Esophagus mucosa (tissue), 1 donor: ENCODE results near the gene TMEM19. TPM values are rescaled to one million over a fixed set of nuclear protein-coding genes. Genes with fewer than 3 reads are reported as not detected.

ENCODE experiments used
- ATAC-seq: fragments of 200-7000 bp; cut with Tn5 transposase; one replicate; pipeline ENCODE4 v1.9.1; 2020
- total RNA-seq: library from RNA; stranded (reverse); gene quantifications from one replicate; pipeline ENCODE4 v1.2.4, GENCODE V29; 2023
- donor health status: DM: yes; HTN: yes; CAD: no.

Gene TMEM19
- total RNA-seq, result 51.2 TPM

DNA sequence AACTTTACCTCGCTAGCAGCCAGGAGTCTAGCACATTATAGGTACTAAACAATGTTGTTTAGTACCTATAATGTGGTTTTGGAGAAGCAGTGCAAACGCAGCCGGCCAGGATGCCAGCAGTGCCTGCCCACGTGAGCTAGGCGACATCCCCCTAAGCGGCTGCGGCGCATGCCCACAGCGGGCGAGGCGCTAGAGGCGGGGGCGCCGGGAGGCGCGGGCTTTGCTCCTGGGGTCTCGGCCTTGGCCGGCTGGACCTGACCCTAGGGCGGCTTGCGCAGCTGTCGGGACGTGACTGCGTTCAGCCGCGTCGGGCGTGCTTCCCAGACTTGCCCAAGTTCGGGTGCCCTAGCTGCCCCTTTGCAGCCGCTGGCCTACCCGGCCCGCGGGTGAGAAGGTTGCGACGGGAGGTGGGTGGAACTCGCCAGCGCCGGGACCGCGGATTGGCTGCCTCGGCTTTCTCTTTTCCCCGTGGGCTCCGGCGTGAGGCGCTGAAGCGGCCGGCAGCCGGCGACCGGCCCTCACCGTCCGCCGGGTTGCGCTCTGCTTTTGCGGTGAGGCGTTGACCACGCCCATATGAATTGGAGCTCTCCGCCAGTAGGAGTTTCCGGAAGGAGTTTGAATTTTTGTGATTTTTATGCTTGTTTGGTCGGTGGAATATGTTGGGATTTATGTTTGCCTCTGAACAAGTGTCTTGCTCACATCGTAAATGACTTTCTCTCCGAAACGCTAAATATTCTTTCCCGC, at the start of gene TMEM19:
Gene TMEM19, plus strand, starts transcription at position 169 of the 744 bp plus-strand sequence. CDS start 599 bp downstream, outside the sequence.
- peak; percentile 97 for ATAC-seq

DNA sequence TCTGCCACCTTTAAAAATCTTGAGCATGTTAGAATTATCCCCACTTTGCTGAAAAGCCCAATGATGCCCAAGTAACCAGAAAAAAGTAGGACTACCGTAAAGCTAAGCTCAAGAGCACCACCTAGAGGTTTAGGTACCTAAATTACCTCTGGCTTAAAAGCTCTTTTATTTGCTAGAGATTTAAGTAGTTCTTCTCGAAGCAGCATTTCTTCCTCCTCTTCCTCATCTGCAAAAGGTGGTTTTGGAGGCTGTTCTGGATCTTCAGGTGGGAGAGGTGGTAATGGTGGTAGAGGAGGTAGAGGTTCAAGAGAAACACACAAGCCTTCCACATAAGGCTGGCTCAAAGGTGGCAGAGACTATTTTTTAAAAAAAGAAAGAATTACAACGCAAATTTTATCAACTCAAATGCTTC, 49.2 kb upstream of the TMEM19 start:
- ATAC-seq, result peak; percentile 53

DNA sequence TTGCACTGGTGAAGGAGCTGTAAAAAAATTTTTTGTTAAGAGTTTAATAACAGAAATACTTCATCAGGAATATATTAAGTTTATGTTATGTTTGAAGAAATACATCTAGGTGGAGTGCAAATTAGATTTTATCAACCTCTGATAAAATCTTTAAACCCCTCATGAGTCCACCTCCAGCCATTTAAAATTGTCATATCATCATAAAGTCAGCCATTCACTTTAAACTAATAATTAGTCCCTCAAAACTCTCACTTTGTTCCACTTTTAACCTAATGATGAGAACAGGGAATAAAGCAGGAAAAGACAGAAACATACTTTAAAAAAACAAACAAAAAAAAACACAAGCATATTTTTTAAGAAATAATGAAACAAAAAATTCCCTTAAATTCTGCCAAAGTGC, 47.4 kb upstream of the TMEM19 start:
- ATAC-seq, result no peak

DNA sequence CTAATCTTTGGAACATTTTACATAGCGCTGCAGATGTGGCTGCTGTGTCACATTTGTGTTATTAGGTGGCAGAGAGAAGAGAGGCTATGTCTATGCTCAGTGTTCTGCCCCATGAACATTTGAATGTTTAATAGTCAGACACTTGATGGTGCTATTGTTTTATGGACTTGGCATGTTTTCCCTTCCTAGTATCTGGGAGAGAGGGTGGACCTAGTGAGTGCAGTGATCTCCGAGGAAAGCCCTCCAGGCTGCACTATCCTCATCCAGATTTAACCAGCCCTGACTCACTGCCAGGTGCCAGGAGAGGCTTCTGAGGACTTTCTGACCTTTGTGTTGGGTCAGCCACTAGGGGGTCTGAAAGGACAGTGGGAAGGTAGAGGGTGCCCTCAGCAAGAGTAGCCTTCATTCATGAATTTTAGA, 46.5 kb upstream of the TMEM19 start:
- ATAC-seq, result peak; percentile 37

DNA sequence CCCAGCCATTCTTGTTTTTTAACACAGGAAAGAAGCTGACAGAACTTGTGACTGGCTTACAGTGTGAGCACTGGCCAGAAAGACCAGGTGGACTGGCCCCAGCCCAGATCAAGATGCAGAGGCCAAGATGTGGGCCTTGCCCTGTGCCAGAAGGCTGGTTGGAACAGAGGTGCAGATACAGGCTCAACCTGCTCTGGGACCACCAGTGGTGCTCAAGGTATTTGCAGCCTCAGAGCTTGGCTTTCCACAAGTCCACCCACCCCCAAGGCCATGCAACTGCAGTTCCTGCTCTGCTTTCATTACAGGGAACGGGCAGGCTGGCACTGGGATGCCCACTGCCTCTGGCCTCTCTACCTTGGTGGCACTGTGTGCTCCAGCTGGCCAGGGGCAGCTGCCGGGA, 45.6 kb upstream of the TMEM19 start:
- ATAC-seq, result peak; percentile 74

DNA sequence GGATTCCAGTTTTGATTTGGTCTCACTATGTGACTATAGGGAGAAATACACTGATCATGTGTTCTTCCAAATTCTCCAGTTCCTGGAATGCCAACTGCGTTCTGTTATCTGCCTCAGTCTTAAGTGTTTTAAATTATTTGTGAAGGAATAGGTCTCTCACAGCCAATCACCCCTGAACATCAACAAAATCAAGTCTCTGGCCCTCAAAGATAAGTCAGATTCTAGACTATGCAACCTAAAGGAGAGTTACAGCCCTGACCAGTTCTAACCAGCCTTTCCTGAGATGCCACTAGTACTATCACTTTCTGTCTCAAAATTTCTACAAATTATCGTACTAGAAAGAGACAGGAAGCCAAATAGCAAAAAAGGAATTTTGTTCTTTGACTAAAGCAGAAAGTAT, 44.5 kb upstream of the TMEM19 start:
- no peak for ATAC-seq

DNA sequence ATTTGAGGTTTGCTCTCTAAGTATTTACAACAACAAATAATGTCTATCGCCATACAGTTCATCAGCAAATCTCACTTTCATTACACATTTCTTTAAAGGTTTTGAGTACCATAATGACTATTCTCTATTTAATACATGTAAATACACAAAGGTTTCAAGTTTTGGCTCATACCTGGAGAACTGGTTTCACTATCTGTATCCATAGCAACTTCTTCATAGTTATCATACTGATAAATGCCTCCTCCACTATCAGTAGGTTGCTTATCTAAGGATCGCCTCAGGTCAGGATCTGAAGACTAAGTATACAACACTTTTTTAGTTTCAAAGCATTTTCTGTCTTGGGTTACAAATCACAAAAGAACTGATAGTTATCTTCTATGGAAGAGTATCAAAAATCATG, 43.6 kb upstream of the TMEM19 start:
- ATAC-seq, result no peak

DNA sequence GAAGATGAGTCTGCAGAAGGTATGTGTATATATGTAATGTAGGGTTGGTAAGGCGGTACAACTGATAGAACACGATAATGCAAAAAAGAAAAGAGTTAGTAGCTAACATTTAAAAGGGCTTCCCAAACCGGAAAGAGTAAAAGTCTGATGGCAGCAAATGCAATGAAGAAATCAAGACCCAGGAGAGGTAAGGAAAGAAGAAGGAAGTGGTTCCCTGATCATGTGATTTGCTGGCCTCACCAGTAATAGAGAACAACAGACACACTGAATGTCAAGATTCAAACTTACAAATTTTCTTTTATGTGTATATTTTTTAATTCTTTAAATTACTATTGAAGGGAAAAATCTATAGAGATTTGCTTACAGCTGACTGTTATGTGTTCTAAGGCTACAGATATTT, 40.6 kb upstream of the TMEM19 start:
- no peak for ATAC-seq

DNA sequence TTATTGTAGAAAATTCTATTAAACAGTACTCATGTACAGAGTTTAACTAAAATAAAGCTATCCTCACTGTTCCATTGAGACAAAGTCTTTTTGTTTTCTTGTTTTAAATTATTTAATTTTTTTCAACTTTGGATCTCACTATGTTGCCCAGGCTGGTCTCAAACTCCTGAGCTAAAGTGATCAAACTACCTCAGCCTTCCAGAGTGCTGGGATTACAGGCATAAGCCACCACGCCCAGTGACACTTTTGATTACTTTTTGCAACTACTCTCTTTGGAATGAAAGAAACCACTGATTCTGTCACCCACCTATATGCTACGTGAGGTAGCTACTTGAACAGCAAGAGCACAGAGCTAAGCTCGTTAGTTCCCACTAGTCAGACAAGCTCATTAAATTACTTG, 39.4 kb upstream of the TMEM19 start:
- ATAC-seq, result peak; percentile 70

DNA sequence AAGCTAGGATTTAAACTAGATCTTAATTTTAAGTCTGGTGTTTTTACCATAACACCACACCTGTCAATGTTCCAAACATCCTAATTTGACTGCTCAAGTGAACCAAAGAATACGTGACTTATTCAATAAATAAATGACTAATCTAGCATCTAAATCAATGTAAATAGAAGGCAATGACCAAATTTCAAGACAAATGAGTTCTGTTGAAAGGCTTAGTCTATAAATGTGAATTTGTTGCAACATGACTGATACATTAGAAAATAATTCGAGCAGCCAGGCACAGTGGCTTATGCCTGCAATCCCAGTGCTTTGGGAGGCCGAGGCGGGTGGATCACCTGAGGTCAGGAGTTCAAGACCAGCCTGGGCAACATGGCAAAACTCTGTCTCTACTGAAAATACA, 37.3 kb upstream of the TMEM19 start:
- ATAC-seq, result peak; percentile 88

DNA sequence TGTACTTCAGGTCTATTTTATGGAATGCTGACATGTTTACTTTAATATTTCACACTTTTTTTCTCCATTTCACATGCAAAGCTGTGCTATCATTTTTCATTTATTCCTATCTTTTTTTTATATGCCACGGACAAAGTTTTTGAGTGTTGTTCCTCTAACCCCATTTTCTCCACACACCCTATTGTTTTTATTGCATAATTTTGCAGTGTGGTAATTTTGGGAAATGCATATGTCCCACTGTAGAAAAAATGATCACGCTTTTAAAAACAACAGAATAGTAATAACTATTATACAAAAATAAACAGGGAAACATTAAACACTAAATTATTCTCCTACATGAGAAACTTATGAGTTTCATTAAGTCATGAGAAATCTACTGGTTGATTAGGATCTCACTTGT, 36.5 kb upstream of the TMEM19 start:
- ATAC-seq, result no peak

DNA sequence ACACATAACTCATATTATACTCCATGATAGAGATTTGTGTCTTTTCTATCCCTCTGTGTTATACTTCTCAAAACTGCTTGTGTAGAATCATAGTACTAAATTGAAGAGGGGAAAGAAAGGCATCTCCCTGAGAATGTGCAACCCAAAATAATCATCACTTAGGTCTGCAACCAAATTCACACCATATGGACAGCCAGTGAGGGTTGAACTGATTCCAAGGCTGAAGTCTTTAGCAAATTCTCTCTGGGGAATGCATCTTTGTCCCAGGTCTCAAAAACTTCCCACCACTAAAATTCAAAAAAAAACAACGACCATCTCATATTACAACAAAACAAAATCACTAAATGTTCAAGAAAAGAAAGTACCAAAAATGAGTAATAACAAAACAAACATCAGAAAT, 33.2 kb upstream of the TMEM19 start:
- no peak for ATAC-seq

DNA sequence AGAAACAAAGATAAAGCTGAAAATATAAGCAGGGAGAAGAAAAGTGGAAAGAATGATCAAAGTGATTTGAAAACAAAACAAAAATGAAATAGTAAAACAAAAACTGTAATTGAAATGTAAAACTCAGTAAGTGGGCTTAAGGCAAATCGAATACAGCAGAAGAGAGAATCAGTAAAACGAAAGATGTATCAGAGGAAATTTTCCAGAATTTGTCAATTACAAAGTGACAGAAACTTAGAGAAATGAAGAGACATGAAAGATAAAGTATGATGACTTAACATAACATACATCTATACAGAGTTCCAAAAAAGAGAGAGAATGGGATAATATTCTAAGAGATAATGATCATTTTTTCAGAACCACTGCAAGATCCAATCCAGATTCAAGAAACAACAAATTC, 32.7 kb upstream of the TMEM19 start:
- no peak for ATAC-seq

DNA sequence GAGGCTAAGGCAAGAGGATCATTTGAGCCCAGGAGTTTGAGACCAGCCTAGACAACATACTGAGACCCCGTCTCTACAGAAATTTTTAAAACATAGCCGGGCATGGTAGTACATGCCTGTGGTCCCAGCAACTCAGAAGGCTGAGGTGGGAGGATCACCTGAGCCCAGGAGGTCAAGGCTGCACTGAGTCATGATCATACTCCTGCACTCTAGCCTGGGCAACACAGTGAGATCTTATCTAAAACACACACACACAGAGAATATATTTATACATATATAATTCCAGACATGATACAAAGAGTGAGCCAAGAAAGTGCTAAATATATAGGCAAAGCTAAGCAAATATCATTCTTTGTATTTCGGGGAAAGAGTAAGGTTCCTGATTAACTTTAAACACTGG, 31.7 kb upstream of the TMEM19 start:
- ATAC-seq, result no peak

DNA sequence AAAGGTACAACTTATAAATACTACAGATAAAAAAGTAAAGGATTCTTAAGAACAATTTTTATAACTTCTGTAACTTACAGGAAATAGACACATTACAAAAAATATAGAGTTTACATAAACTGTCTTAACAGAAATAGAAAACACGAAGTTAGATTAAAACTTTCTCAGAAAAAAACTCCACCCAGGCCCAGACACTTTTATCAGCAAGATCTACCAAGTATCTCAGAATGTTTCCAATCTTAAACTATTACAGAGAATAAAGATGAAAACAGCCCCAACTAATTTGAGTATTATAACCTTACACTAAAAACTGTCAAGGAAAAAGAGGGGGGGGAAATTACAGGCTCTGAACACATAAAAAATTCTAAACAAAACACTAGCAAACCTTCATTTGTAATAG, 30.4 kb upstream of the TMEM19 start:
- no peak for ATAC-seq

DNA sequence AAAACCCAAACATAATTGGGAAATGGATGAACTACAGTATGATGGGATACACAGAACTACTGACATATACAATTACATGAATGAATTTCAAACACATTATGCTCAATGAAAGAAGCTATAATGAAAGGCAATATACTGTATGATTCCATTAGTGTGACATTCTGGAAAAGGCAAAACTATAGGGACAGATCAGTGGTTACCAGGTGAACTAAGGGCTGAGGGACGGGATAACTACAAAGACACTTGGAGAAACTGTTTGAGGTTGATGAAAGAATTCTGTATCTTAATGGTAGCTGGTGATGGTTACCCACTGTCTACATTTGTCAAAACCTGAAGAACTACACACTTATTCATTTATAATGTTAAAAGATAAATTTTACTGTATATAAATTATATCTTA, 30.0 kb upstream of the TMEM19 start:
- ATAC-seq, result no peak

DNA sequence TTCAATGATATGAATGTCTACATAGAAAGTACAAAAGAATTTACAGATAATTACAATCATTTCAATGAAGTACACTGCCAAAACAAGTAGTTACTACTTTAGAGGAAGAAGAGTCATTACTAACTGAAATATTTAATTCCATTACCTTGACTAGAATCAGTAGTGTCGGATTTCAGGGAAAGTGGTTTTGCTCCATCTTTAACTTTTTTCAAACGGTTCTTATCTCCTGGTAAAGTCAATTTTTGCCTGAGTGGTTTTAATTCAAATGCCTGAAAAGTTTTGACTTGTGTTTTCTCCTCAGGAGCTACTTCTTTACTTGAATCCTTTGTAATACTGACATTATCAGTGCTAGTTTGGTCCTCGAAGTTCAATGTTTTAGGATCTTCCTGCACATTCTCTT, 29.1 kb upstream of the TMEM19 start:
- no peak for ATAC-seq

DNA sequence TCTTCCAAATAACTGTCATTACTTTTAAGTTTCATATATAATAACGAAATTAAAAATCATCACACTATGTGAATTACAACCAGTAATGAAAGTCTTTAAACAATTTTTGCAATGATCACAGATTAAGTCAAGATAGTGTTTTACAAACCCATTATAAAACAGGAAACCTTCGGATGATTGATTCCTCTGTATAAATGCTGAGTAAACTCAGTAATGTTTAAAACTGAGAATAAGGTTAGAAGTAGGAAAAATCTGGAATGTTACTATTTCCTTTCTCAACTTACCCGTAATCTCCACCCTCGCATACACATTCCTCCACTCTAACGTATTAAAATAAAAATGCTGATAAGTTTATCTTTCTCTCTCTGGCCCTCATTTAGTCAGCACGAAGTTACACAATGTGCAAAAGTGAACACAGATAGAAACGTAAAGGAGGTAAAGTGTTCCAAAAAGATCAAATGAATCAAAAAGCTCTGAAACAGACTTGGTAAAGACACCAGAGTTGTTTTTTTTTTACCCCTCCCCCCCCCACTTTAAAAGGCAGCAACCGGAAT, 23.8 kb upstream of the TMEM19 start:
- ATAC-seq, result no peak

DNA sequence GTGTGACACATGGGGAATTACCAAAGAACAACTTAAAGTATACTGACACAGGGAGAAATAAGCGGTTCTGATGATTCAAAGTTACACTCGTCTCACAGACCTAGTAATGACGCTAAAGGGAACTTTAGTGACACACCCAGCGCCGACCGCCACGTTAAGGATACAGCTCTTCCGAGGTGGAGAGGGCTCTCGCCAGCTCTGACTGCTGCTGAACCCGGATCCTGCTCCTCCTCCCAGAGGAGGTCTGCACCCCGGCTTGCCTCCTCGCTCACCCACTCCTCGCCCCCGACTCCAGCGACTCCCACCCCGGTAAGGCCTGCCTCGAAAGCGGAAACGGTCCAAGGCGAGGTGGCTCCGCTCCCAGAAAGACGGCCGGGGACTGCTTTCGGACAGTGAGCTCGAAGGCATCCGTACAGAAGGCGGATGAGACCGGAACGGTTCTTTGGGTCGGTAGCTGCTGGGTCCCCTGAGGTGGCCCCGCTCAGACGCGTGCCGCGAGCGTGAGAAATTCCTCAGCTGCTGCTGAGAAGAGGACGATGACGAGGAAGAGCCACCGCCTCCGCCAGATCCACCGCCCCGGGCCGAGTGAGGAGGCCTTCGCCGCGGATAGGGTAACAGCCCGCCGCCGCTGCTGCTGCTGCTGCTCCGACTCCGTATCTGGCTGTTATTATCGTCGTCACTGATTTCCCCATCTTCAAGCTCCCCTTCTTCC, 22.9 kb upstream of the TMEM19 start:
- peak; percentile 71 for ATAC-seq

DNA sequence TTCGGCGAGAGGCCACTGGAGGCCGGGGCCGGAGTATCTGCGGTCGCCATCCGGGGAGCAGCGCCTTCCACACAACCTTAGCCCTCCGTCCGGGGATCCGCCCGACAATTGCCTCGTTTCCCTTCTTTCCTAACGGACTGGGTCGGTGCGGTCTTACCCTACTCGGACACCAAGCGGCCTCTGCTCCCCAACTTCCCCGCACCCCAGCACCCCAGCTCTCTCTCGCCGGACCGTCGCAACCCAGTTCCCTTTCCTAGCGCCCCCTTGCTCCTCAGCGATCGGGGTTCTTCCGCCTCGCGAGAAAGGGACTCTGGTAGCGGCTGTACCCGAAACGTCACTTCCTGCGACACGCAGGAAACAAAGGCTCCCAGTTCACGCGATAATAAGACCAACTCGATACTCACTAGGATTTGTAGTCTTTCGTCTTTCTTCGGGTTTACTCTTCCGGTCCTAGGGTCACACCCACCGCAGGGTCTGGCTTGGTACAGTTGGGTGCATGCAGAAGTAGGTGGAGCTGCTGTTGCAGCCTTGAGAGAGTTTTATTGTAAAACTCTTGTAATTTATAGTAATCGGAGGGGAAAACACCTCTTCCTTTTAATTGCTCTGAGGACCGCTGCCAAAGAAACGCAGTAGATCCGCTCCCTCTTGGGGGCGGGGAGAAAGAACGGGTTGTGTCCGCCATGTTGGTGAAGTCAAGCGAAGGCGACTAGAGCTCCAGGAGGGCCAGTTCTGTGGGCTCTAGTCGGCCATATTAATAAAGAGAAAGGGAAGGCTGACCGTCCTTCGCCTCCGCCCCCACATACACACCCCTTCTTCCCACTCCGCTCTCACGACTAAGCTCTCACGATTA, 22.1 kb upstream of the TMEM19 start, which contains the start of the genes THAP2 and ZFC3H1:
Gene THAP2, plus strand, starts transcription at position 741 of the 850 bp plus-strand sequence. CDS start 209 bp downstream, outside the sequence.
Gene ZFC3H1, minus strand, starts transcription at position 288 of the 850 bp plus-strand sequence. Its CDS starts 238 bp downstream, at position 50.
- peak; percentile 93 for ATAC-seq

DNA sequence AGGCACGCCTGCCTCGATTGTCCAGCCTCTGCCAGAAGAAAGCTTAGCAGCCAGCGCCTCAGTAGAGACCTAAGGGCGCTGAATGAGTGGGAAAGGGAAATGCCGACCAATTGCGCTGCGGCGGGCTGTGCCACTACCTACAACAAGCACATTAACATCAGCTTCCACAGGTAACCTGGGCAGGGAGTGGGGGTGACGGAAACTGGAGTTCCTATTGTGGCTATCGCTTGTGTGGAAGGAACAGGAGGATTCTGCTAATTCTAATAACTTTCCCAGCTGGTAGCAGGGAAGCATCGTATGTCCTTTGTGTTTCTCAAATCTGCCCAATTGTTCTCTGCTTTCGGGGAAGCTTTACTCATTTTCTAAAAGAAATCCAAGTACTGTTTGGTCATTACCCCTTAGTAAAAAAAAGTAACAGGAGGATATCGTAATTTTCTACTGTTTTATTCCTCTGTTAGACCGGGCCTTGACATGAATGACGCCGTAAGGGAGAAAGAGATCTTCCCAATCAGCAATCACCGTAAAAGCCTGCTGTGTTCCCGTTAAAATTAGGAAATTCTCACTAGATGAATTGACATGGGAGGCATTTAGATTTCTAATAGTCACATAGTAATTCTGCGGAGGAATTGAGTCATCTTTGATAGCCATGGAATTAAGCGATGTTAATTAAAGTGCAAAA, 21.3 kb upstream of the TMEM19 start:
- no peak for ATAC-seq

DNA sequence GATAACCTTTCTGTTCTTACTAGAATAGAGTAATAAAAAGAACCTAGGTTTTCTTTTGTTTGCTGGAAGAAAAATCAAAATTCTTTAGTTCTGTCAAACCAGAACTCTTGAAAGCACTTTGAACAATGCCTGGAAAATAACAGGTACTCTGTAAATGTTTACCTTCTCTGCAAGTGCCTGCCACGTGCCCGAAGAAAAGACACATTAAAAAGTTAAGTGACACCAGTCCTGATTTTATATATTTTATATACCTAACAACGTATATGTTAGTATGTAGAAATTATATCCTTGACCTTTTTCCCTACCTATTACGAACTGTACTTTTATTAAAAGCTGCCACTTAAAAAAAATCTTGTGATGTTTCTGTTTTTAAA, 20.8 kb upstream of the TMEM19 start:
- ATAC-seq, result no peak
